Measurements from ENCODE around the gene PPDPF. TPM values are rescaled to one million over a fixed set of nuclear protein-coding genes. Genes with fewer than 3 reads are reported as not detected.
"Not testable (repeated sequence)": the region's sequence is repeated elsewhere in the genome, so short reads cannot be mapped to it uniquely, and the experiment has no call there.

PPDPF gene
- total RNA-seq, 1 experiment from 2014 or later: 517 TPM

GRCh38 chr20:63570281-63571086, 49.9 kb downstream of the PPDPF start:
- no TSS peak for BruUV-seq (replicated peaks)
- H3K4me1 Mint-ChIP-seq (ENCODE audit: low read depth, unreplicated experiment): no peaks in the 10 kb centered on the region
- TF ChIP-seq, protein P1, sequence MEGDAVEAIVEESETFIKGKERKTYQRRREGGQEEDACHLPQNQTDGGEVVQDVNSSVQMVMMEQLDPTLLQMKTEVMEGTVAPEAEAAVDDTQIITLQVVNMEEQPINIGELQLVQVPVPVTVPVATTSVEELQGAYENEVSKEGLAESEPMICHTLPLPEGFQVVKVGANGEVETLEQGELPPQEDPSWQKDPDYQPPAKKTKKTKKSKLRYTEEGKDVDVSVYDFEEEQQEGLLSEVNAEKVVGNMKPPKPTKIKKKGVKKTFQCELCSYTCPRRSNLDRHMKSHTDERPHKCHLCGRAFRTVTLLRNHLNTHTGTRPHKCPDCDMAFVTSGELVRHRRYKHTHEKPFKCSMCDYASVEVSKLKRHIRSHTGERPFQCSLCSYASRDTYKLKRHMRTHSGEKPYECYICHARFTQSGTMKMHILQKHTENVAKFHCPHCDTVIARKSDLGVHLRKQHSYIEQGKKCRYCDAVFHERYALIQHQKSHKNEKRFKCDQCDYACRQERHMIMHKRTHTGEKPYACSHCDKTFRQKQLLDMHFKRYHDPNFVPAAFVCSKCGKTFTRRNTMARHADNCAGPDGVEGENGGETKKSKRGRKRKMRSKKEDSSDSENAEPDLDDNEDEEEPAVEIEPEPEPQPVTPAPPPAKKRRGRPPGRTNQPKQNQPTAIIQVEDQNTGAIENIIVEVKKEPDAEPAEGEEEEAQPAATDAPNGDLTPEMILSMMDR (IDR thresholded peaks at IDR 0.05; ENCODE audit: unreplicated experiment): no peak
- H3K27ac Mint-ChIP-seq (ENCODE audit: unreplicated experiment): no peak overlapping the region
- no peaks in the 10 kb centered on the region for H3K27me3 Mint-ChIP-seq (ENCODE audit: unreplicated experiment)
- H3K36me3 Mint-ChIP-seq (ENCODE audit: insufficient read depth, unreplicated experiment): peaks cover 62% of the 10 kb centered on the region
- CTCF ChIA-PET: interaction anchor here (0.7 to 4.2 kb wide), 2 partner anchors 33 to 487 kb away, joined by 3 to 32 read pairs; partner anchors contain the start of gene PTK6
- no peak for DNase-seq
- no peaks in the 10 kb centered on the region for H3K9me3 Mint-ChIP-seq (ENCODE audit: low read depth, unreplicated experiment)
- intact Hi-C loops (cut with micrococcal nuclease; ENCODE audit: unreplicated experiment): no loop called here
- no peak overlapping the region for H3K4me3 Mint-ChIP-seq (ENCODE audit: low read depth, unreplicated experiment)

DNA sequence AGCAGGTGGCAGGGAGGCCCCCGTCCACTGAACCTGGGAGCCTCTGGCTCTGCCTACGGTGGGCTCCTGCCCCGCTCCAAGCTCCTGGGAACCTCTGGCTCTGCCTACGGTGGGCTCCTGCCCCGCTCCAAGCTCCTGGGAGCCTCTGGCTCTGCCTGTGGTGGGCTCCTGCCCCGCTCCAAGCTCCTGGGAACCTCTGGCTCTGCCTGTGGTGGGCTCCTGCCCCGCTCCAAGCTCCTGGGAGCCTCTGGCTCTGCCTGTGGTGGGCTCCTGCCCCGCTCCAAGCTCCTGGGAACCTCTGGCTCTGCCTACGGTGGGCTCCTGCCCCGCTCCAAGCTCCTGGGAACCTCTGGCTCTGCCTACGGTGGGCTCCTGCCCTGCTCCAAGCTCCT, 50.5 kb downstream of the PPDPF start:
- CTCF ChIA-PET: interaction anchor here (4.2 kb wide), 1 partner anchor 33 kb away, joined by 32 read pairs; the partner anchor contains the start of gene PTK6
- H3K4me3 Mint-ChIP-seq (ENCODE audit: low read depth, unreplicated experiment); H3K9me3 Mint-ChIP-seq (ENCODE audit: low read depth, unreplicated experiment); BruUV-seq (replicated peaks); intact Hi-C loops (cut with micrococcal nuclease; ENCODE audit: unreplicated experiment); H3K27me3 Mint-ChIP-seq (ENCODE audit: unreplicated experiment); H3K4me1 Mint-ChIP-seq (ENCODE audit: low read depth, unreplicated experiment); H3K27ac Mint-ChIP-seq (ENCODE audit: unreplicated experiment); DNase-seq: not testable (repeated sequence)
- peaks cover 56% of the 10 kb centered on the region for H3K36me3 Mint-ChIP-seq (ENCODE audit: insufficient read depth, unreplicated experiment)

Other genes with a start within 250 kb of the PPDPF start
- gene ARFGAP1, start 248.0 kb upstream of the PPDPF start, total RNA-seq (2022): 127 and 146 TPM in 2 replicates
- gene COL20A1, start 227.6 kb upstream of the PPDPF start, total RNA-seq (2022): 0.44 TPM in 1 of 2 replicates, not detected in the other
- not detected in 2 replicates for gene CHRNA4, start 159.4 kb upstream of the PPDPF start, total RNA-seq (2022)
- 0.07 and 0.38 TPM in 2 replicates for gene KCNQ2, start 48.1 kb upstream of the PPDPF start, total RNA-seq (2022)
- 359 and 393 TPM in 2 replicates for gene EEF1A2, start 21.7 kb upstream of the PPDPF start, total RNA-seq (2022)
- gene PTK6, start 16.6 kb downstream of the PPDPF start, total RNA-seq (2022): 15.9 and 22.5 TPM in 2 replicates
- gene SRMS, start 27.0 kb downstream of the PPDPF start, total RNA-seq (2022): not detected in 2 replicates
- 0.24 TPM in 1 of 2 replicates, not detected in the other for gene FNDC11, start 33.4 kb downstream of the PPDPF start, total RNA-seq (2022)
- 135 and 281 TPM in 2 replicates for gene HELZ2, start 53.5 kb downstream of the PPDPF start, total RNA-seq (2022)
- gene GMEB2, start 106.3 kb downstream of the PPDPF start, total RNA-seq (2022): 18.6 and 18.8 TPM in 2 replicates
- gene STMN3, start 132.7 kb downstream of the PPDPF start, total RNA-seq (2022): 2.0 and 2.3 TPM in 2 replicates
- gene RTEL1, start 137.5 kb downstream of the PPDPF start, total RNA-seq (2022): 39.1 and 39.8 TPM in 2 replicates
- not detected in 2 replicates for gene TNFRSF6B, start 175.9 kb downstream of the PPDPF start, total RNA-seq (2022)
- 74.0 and 85.1 TPM in 2 replicates for gene ARFRP1, start 187.2 kb downstream of the PPDPF start, total RNA-seq (2022)
- gene ZGPAT, start 187.3 kb downstream of the PPDPF start, total RNA-seq (2022): 47.0 and 48.4 TPM in 2 replicates
- 25.8 and 27.1 TPM in 2 replicates for gene LIME1, start 215.9 kb downstream of the PPDPF start, total RNA-seq (2022)
- 163 and 169 TPM in 2 replicates for gene SLC2A4RG, start 219.0 kb downstream of the PPDPF start, total RNA-seq (2022)